ENCODE measurements around the gene ATOH7.
"Not testable (repeated sequence)": the region's sequence is repeated elsewhere in the genome, so short reads cannot be mapped to it uniquely, and the experiment has no call there.

- TF ChIP-seq CTCF (conservative IDR thresholded peaks at IDR 0.05; ENCODE audit: low read length); EZH2phosphoT487 (IDR thresholded peaks at IDR 0.05; ENCODE audit: borderline replicate concordance, low read depth, low read length): not testable (repeated sequence)
These were observed 45.9 kb upstream of the ATOH7 start for GRCh38 chr10:68277814-68278213.
